HL-60 (cell line): ENCODE data around the gene MICOS13.

Source experiments
- DNase-seq, 2 experiments: peaks; one replicate each; pipeline ENCODE4 v3.0.0-alpha.2; 2010 to 2020; ENCODE audit warnings: low read depth in 1 of 2, low spot score in 1 of 2
- H3K27ac ChIP-seq: fragments of 250-450 bp; sonication (Bioruptor Pico); replicated peaks from 2 replicates; pipeline ENCODE4 v1.5.1; 2020; ENCODE audit warnings: mild to moderate bottlenecking, moderate library complexity
- H3K27me3 ChIP-seq: fragments of 250-450 bp; sonication (Bioruptor Pico); 2 replicates; pipeline ENCODE4 v1.5.1; 2021; ENCODE audit warnings: mild to moderate bottlenecking, moderate library complexity; ENCODE audit not compliant: insufficient read depth, poor library complexity, severe bottlenecking
- H3K4me3 ChIP-seq: replicated peaks from 2 replicates; pipeline ENCODE4 v1.5.1; 2011; ENCODE audit warnings: mild to moderate bottlenecking, control low read depth, low read length; ENCODE audit not compliant: insufficient read depth
- GABPA ChIP-seq: IDR thresholded peaks from 2 replicates; pipeline ENCODE4 v1.6.1; 2012; ENCODE audit warnings: low read depth
- POLR2AphosphoS5 ChIP-seq: IDR thresholded peaks from 2 replicates; pipeline ENCODE4 v1.6.1; 2012; ENCODE audit warnings: low read depth
- SPI1 ChIP-seq: IDR thresholded peaks from 2 replicates; pipeline ENCODE4 v1.6.1; 2012; ENCODE audit warnings: low read depth, mild to moderate bottlenecking, borderline replicate concordance
- TF ChIP-seq, protein P1 (sequence below): IDR thresholded peaks from 2 replicates; pipeline ENCODE4 v1.6.1; 2012; ENCODE audit warnings: low read depth; ENCODE audit not compliant: insufficient replicate concordance
- TF ChIP-seq, protein P2 (sequence below): IDR thresholded peaks from one replicate; pipeline ENCODE4 v1.5.1; 2011; ENCODE audit warnings: low read length, control low read depth, inconsistent platforms; ENCODE audit not compliant: insufficient read depth

The MICOS13 gene

DNA sequence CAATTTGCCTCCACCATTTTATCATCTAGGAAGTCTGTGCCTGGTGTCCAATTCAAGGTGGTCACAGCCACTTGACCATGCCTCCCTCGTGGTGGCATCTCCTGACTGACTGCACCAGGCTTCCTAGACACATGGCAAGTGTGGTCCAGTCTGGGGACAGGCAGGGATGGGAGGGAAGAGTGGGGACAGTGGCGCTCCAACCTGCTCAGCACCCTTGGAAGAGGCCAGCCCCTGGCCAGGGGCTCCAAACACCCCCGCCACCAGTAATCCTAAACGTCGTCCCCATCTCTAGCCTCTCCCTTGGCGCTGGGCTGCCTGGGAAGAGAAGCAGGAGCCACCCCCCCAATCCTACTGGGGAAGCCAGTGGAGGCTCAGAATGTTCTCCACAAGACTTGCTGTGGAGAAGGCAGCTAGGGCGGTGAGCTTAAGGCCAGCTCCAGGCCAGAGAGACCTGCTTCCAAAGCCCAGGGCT is 12.4 kb upstream of the MICOS13 start:
- H3K27ac ChIP-seq = peak overlapping the region; percentile 10; the same call in 1 of the 2 replicates
- no peaks in the 10 kb centered on the region for H3K27me3 ChIP-seq
- TF ChIP-seq SPI1 = no peak
- TF ChIP-seq, protein P1, sequence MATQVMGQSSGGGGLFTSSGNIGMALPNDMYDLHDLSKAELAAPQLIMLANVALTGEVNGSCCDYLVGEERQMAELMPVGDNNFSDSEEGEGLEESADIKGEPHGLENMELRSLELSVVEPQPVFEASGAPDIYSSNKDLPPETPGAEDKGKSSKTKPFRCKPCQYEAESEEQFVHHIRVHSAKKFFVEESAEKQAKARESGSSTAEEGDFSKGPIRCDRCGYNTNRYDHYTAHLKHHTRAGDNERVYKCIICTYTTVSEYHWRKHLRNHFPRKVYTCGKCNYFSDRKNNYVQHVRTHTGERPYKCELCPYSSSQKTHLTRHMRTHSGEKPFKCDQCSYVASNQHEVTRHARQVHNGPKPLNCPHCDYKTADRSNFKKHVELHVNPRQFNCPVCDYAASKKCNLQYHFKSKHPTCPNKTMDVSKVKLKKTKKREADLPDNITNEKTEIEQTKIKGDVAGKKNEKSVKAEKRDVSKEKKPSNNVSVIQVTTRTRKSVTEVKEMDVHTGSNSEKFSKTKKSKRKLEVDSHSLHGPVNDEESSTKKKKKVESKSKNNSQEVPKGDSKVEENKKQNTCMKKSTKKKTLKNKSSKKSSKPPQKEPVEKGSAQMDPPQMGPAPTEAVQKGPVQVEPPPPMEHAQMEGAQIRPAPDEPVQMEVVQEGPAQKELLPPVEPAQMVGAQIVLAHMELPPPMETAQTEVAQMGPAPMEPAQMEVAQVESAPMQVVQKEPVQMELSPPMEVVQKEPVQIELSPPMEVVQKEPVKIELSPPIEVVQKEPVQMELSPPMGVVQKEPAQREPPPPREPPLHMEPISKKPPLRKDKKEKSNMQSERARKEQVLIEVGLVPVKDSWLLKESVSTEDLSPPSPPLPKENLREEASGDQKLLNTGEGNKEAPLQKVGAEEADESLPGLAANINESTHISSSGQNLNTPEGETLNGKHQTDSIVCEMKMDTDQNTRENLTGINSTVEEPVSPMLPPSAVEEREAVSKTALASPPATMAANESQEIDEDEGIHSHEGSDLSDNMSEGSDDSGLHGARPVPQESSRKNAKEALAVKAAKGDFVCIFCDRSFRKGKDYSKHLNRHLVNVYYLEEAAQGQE = no peak
- TF ChIP-seq POLR2AphosphoS5 = peak; percentile 22; the same call in 1 of the 2 replicates
- no peak for TF ChIP-seq GABPA
- TF ChIP-seq, protein P2, sequence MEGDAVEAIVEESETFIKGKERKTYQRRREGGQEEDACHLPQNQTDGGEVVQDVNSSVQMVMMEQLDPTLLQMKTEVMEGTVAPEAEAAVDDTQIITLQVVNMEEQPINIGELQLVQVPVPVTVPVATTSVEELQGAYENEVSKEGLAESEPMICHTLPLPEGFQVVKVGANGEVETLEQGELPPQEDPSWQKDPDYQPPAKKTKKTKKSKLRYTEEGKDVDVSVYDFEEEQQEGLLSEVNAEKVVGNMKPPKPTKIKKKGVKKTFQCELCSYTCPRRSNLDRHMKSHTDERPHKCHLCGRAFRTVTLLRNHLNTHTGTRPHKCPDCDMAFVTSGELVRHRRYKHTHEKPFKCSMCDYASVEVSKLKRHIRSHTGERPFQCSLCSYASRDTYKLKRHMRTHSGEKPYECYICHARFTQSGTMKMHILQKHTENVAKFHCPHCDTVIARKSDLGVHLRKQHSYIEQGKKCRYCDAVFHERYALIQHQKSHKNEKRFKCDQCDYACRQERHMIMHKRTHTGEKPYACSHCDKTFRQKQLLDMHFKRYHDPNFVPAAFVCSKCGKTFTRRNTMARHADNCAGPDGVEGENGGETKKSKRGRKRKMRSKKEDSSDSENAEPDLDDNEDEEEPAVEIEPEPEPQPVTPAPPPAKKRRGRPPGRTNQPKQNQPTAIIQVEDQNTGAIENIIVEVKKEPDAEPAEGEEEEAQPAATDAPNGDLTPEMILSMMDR = no peak
- H3K4me3 ChIP-seq = no peak overlapping the region
- DNase-seq = no peak

DNA sequence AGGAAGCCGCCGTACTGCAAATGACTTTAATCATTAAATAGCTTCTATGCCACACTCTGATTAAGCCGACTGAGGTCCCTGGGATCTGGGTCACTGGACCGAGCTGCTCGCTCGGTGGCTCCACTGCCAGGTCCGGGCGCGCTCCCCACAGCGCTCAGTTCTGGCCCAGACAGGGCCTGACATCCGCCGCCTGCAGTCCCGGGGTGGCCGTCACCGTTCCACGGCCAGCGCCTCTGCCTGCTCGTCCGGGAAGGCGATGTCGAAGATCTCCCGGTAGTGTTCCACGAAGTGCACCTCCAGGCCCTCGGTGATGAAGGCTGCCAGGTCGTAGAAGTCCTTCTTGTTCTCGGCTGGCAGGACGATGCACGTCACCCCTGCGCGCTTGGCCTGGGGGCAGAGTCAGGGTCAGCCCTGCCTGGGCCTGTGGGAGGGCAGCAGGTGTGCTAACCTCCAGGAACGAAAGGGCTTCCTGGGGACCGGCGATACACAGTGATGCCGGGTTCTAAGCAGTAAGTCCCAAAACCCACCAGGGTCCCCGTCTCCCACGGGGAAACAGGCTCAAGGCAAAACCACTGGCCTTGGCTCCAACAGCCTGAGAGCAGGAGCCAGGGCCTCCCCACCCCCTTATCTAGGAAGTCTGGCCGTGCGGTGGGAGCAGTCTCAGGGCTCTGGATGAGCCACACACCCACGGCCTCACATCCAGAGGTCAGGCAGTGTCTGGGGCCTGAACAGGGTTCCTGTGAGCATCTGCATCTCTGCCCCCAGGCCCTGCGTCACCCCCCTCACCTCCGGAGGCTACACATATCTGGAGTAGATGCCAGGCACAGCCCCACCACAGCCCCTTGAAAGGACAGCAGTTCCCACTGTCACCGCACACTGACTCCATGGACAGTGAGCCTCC is 11.8 kb upstream of the MICOS13 start:
- TF ChIP-seq POLR2AphosphoS5 = peak; percentile 66
- no peak for TF ChIP-seq SPI1
- no peak for DNase-seq
- H3K27me3 ChIP-seq = no peaks in the 10 kb centered on the region
- peak overlapping the region; percentile 98 for H3K27ac ChIP-seq
- H3K4me3 ChIP-seq = peak overlapping the region; percentile 80

DNA sequence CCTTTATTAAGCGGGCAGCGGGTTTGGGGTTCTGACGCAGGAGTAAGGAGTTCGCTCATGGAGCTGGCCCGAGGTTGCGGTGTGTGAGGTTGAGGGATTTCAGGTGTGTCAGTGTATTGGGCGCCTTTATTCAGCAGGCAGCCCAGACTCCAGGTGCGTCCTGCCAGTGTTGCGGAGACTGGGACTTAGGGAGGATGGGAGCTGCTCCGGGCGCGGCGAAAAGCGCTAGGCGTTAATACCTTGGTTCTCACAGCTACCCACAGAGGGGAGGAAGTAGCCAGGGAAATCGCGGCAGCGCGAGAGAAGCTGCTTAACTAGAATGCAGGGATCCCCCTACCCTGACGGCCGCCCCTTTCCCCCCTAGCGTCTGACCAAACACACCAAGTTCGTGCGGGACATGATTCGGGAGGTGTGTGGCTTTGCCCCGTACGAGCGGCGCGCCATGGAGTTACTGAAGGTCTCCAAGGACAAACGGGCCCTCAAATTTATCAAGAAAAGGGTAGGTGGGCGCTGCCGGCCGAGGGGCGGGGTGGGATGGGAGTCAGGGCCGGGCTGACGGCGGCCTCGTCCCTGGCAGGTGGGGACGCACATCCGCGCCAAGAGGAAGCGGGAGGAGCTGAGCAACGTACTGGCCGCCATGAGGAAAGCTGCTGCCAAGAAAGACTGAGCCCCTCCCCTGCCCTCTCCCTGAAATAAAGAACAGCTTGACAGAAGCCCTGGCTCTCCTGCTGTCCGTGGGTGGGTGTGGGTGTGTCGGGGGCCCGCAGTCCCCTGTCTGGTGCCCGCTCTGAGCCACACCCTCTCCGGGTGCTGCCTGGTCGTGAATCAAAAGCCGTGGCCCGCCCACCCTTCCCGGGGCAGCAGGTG is 10.9 kb upstream of the MICOS13 start:
- DNase-seq = peak in 1 of 2 experiments; percentile 67
- H3K4me3 ChIP-seq = peak overlapping the region; percentile 80
- TF ChIP-seq, protein P1 = no peak
- TF ChIP-seq, protein P2 = no peak
- TF ChIP-seq POLR2AphosphoS5 (no peak; the same call in 1 of the 2 replicates), SPI1 (no peak), GABPA (no peak)
- H3K27ac ChIP-seq = peak overlapping the region; percentile 98
- H3K27me3 ChIP-seq = no peaks in the 10 kb centered on the region
